ENCODE data around the gene ADTRP. TPM values are rescaled to one million over a fixed set of nuclear protein-coding genes. Genes with fewer than 3 reads are reported as not detected.
"Not testable (repeated sequence)": the region's sequence is repeated elsewhere in the genome, so short reads cannot be mapped to it uniquely, and the experiment has no call there.

The ADTRP gene
- polyA plus RNA-seq, 3 donors: 0.81 to 1.7 (median 1.1) TPM

DNA sequence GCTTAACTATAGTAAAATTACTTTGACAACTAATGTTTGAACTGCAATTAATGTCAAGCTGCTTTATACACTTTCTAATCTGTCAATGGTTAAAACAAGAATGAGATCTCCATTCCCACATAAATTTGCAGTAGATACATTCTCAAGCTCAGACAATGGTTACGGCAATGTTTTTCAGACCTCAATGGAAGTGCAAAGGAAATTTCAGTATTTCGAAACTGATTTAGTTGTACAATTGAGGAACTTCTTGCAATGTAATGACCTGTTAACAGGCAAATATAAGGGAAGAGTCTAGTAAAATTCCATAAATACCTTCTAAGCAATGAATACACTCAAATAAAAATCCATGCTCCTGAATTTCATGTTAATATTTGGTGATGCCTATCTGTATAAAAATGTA, 94.7 kb downstream of the ADTRP start:
- DNase-seq (ENCODE audit: extremely low read depth in 1 of 11, low read depth in 9 of 11, low spot score in 4 of 11): no peak

DNA sequence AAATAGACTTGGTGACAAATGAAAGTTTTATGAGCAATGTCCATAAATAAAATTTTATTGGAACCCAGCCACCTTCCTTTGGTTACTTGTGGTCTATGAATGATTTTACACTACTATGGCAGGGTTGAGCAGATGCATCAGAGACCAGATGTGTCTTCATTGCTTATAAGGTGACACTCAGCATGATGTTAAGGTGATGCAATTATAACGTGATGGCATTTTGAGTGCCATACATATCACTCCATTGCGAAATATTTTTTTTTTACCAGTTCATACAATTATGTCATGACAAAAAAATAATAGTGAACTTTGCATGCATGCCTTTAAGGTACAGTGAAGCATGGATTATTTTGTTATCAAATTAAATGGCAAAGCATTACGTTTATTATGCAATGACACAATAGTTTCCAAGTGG, 96.0 kb downstream of the ADTRP start:
- no peak for DNase-seq (ENCODE audit: extremely low read depth in 1 of 11, low read depth in 9 of 11, low spot score in 4 of 11)

DNA sequence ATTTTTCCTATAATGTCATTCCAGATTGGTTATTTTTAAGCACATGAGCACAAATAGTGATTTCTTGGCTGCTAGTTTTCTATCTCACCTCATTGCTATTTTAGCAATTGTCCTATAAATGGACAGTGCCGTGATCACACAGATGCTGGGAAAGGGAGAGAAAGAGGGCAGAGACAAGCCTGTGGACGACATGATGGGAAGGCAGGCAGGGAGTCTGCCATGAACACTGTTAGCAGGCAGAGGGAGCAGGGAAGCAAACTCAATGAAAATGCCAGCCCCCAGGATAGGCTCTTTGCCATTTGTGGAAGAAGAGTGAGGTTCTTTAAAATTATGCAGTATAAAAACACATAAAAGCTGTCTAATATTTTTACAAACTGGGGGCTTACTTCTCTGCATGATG, 96.8 kb downstream of the ADTRP start:
- no peak for DNase-seq (ENCODE audit: extremely low read depth in 1 of 11, low read depth in 9 of 11, low spot score in 4 of 11)

DNA sequence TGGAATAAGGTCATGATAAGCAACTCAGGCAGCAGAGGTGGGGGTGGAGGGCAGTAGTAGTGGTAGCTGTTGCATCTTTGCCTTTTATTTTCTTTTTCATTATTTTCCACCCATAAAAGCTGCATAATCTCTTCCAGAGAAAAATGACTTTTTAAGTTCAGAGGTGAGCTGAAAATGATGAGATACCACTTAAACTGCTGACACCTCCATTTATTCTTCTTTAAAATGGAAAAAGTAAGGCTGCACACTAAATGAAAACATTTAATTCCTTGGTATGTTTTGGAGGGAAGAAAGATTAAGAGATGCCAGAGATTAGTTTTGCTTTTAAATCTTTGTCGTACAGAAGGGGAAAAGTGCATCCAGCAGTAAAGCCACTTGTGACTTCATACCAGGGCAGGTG, 97.2 kb downstream of the ADTRP start:
- DNase-seq (ENCODE audit: extremely low read depth in 1 of 11, low read depth in 9 of 11, low spot score in 4 of 11): no peak

DNA sequence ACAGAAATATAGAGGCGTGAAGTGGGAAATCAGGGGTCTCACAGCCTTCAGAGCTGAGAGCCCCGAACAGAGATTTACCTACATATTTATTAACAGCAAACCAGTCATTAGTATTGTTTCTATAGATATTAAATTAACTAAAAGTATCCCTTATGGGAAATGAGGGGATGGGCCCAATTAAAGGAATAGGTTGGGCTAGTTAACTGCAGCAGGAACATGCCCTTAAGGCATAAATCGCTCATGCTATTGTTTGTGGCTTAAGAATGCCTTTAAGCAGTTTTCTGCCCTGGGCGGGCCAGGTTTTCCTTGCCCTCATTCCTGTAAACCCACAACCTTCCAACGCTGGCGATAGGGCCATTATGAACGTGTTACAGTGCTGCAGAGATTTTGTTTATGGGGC, 98.1 kb downstream of the ADTRP start:
- DNase-seq (ENCODE audit: extremely low read depth in 1 of 11, low read depth in 9 of 11, low spot score in 4 of 11): not testable (repeated sequence)

DNA sequence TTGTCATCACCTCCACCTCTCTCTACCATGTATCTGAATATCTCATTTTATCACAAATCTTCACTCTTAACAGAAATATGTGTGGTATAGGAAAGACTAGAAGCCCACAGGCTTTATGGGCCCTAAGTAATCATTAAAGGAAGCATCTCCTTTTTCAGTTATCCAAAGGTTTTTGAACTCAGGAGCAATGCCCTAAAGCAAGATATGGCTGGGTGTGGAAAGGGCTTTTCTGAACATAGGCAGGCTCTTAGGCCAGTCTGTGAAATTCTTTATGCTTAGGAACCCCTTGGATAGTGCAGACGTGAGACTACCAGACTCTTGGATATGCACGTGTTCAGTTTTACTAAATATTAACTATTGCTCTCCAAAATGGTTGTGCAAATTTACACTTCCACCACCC, 99.5 kb downstream of the ADTRP start:
- DNase-seq (ENCODE audit: extremely low read depth in 1 of 11, low read depth in 9 of 11, low spot score in 4 of 11): no peak

DNA sequence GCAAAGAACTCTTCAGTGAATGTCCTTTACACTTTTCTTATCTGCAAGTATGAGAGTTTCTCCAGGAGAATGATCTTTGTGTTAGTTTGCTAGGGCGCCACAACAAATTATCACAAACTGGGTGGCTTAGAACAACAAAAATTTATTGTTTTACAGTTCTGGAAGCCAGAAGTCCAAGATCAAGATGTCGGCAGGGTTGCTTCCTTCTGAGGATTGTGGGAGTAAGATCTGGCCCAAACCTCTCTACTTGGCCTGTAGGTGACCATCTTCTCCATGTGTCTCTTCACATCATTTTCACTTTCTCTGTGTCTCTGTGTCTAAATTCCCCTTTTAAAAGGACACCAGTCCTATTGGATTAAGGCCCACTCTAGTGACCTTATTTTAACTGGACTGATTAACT, 103.0 kb downstream of the ADTRP start:
- DNase-seq (ENCODE audit: extremely low read depth in 1 of 11, low read depth in 9 of 11, low spot score in 4 of 11): no peak

DNA sequence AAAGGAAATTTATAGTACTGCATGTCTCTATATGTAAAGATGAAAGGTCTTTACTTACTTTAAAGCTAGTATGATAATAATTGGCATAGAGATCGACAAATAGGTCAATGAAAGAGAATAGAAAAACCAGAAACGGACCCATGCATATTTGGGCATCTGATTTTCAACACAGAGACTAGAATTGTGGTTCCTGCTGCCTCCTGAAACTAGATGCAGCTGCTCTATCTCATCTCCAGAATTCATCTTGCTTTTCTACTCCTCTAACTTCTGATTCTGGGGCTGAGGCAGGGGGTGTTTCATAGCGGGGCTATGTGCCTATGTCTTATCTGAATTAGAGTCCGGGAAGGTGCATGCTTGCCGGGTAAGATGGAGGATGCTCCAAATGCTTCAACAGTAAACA, 105.9 kb downstream of the ADTRP start:
- no peak for DNase-seq (ENCODE audit: extremely low read depth in 1 of 11, low read depth in 9 of 11, low spot score in 4 of 11)

- DNase-seq (ENCODE audit: extremely low read depth in 1 of 11, low read depth in 9 of 11, low spot score in 4 of 11): no peak
Observed at GRCh38 chr6:11672256-11672655, 106.3 kb downstream of the ADTRP start.

- no peak for DNase-seq (ENCODE audit: extremely low read depth in 1 of 11, low read depth in 9 of 11, low spot score in 4 of 11)
Observed at GRCh38 chr6:11669696-11670095, 108.9 kb downstream of the ADTRP start.

GRCh38 chr6:11668455-11668854, 110.1 kb downstream of the ADTRP start:
- no peak for DNase-seq (ENCODE audit: extremely low read depth in 1 of 11, low read depth in 9 of 11, low spot score in 4 of 11)

DNA sequence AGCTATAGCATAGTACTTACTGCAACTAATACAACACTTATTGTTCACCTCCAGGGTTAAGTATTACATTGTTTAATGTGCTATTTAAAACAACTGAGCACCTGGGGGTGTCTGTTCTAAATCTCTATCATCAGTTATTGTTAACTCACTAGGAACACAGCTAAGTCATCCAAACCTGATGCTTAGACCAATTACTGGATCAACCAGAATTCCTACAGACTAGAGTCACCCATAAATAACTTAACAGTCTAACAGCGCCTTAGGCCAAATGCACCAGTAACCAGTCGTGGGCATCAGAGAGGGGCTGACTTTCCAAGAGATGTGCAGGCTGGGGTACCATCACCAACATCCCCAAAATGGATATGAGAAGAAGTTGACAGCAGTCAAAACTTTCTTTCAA, 110.7 kb downstream of the ADTRP start:
- DNase-seq (ENCODE audit: extremely low read depth in 1 of 11, low read depth in 9 of 11, low spot score in 4 of 11): no peak

- no peak for DNase-seq (ENCODE audit: extremely low read depth in 1 of 11, low read depth in 9 of 11, low spot score in 4 of 11)
Observed at GRCh38 chr6:11665604-11666326, 112.8 kb downstream of the ADTRP start.

Other genes starting within 250 kb of the ADTRP start
- gene TMEM170B, start 241.1 kb downstream of the ADTRP start, polyA plus RNA-seq (ENCODE audit: insufficient read length in 3 of 3): 10 to 100 TPM in 1 of 3 donors, 1 to 10 TPM in 2; 9.1 to 11.5 (median 9.8) TPM
- 10 to 100 TPM; 22.4 to 24.7 (median 23.2) TPM for gene HIVEP1, start 233.5 kb upstream of the ADTRP start, polyA plus RNA-seq (ENCODE audit: insufficient read length in 3 of 3)

Data from renal cortex interstitium (tissue), 11 donors.